Activated B cell treated with CpG ODN at 0.5 μM for 24 hours (primary cell): Measurements from ENCODE around the gene MYO10. TPM values are rescaled to one million over a fixed set of nuclear protein-coding genes. Genes with fewer than 3 reads are reported as not detected.
"Not testable (repeated sequence)": the region's sequence is repeated elsewhere in the genome, so short reads cannot be mapped to it uniquely, and the experiment has no call there.

Experiments used
- ATAC-seq: fragments of 200-7000 bp; cut with Tn5 transposase; one replicate; pipeline ENCODE4 v1.10.0; 2021; ENCODE audit warnings: low read depth, mild to moderate bottlenecking, moderate library complexity
- CTCF ChIA-PET: fragments of 350-600 bp; sonication (Branson Sonifier 250); formaldehyde crosslinking; loops from one replicate; lab custom pipeline; 2021; ENCODE audit warnings: antibody characterized with exemption; lab: Charles Lee
- POLR2A ChIA-PET: fragments of 350-600 bp; sonication (Branson Sonifier 250); formaldehyde crosslinking; loops from one replicate; lab custom pipeline; 2021; ENCODE audit warnings: antibody characterized with exemption; lab: Charles Lee
- DNase-seq: peaks from one replicate; pipeline ENCODE4 v3.0.0; 2022
- H3K27ac Mint-ChIP-seq: one replicate; pipeline ENCODE4 v1.8.0; 2020; ENCODE audit warnings: mixed read lengths
- H3K27me3 Mint-ChIP-seq: one replicate; pipeline ENCODE4 v1.8.0; 2021; ENCODE audit warnings: mixed read lengths
- H3K36me3 Mint-ChIP-seq: one replicate; pipeline ENCODE4 v1.8.0; 2021; ENCODE audit warnings: low read depth, mixed read lengths
- H3K4me1 Mint-ChIP-seq: one replicate; pipeline ENCODE4 v1.8.0; 2021; ENCODE audit warnings: mixed read lengths
- H3K4me3 Mint-ChIP-seq: one replicate; pipeline ENCODE4 v1.8.0; 2020; ENCODE audit warnings: mild to moderate bottlenecking, mixed read lengths
- H3K9me3 Mint-ChIP-seq: one replicate; pipeline ENCODE4 v1.8.0; 2020; ENCODE audit warnings: mixed read lengths
- intact Hi-C: fragments of 100-400 bp; cut with micrococcal nuclease; formaldehyde crosslinking; loops from one replicate; pipeline ENCODE4 v1.15.1; 2024
- total RNA-seq: library from RNA; stranded (reverse); gene quantifications from 2 replicates; pipeline ENCODE4 v1.2.3, GENCODE V29; 2022
- TF ChIP-seq, protein P1 (sequence below): fragments of 200-600 bp; IDR thresholded peaks from one replicate; pipeline ENCODE4 v1.8.0; 2022; ENCODE audit warnings: antibody characterized with exemption, mild to moderate bottlenecking

Gene MYO10
- total RNA-seq, 1 donor from 2014 or later: 0.13 TPM

DNA sequence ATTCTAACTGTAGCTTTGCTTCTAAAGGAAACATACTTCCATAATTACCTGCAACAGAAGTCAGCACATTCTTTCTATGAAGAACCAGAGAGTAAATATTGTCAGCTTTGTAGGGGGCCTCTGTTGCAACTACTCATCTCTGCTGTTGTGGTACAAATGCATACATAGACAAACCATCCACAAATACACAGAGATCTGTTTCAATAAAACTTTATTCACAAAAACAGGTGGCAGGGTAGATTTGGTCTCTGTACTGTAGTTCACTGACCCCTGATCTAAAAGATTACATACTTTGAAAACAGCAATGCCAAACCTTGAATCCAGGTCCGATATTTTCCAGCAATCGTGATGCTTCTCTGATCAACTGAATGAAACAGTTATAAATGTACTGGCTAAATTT is 274.4 kb downstream of the MYO10 start:
- H3K4me1 Mint-ChIP-seq: no peaks in the 10 kb centered on the region
- intact Hi-C loops: no loop called here
- H3K9me3 Mint-ChIP-seq: no peaks in the 10 kb centered on the region
- TF ChIP-seq, protein P1, sequence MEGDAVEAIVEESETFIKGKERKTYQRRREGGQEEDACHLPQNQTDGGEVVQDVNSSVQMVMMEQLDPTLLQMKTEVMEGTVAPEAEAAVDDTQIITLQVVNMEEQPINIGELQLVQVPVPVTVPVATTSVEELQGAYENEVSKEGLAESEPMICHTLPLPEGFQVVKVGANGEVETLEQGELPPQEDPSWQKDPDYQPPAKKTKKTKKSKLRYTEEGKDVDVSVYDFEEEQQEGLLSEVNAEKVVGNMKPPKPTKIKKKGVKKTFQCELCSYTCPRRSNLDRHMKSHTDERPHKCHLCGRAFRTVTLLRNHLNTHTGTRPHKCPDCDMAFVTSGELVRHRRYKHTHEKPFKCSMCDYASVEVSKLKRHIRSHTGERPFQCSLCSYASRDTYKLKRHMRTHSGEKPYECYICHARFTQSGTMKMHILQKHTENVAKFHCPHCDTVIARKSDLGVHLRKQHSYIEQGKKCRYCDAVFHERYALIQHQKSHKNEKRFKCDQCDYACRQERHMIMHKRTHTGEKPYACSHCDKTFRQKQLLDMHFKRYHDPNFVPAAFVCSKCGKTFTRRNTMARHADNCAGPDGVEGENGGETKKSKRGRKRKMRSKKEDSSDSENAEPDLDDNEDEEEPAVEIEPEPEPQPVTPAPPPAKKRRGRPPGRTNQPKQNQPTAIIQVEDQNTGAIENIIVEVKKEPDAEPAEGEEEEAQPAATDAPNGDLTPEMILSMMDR: no peak
- no peak for DNase-seq
- no peaks in the 10 kb centered on the region for H3K36me3 Mint-ChIP-seq
- no peak overlapping the region for H3K4me3 Mint-ChIP-seq
- ATAC-seq: no peak
- CTCF ChIA-PET: interaction anchor here (1.4 kb wide), 1 partner anchor 13 kb away, joined by 3 read pairs; no protein-coding TSS in a partner anchor
- POLR2A ChIA-PET: no interaction called here
- H3K27ac Mint-ChIP-seq: no peak overlapping the region
- H3K27me3 Mint-ChIP-seq: peaks cover 3% of the 10 kb centered on the region

DNA sequence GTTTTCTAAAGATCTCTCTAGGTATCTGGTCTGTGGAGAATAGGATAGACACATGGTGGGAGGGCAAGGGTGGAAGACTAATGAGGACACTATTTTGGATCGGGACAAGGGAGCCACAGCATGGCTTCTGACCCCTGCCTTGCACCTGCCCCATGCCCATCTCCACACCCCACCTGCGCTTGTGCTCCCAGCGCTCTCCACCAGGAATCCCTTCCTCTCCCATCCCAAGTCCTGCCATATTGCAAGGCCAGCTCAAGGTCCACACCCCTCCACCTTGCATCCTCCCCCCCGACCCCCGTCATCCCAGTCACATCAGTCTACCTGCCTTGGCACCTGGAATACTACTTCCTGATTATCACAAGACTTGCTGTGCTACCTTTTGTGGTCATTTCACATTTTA is 275.1 kb downstream of the MYO10 start:
- Mint-ChIP-seq H3K27me3 (peaks cover 3% of the 10 kb centered on the region), H3K27ac (no peak overlapping the region), H3K9me3 (no peaks in the 10 kb centered on the region), H3K36me3 (no peaks in the 10 kb centered on the region), H3K4me3 (no peak overlapping the region), H3K4me1 (no peaks in the 10 kb centered on the region)
- TF ChIP-seq, protein P1: no peak
- ChIA-PET CTCF (no interaction called here), POLR2A (no interaction called here)
- no peak for ATAC-seq
- DNase-seq: no peak
- intact Hi-C loops: no loop called here

DNA sequence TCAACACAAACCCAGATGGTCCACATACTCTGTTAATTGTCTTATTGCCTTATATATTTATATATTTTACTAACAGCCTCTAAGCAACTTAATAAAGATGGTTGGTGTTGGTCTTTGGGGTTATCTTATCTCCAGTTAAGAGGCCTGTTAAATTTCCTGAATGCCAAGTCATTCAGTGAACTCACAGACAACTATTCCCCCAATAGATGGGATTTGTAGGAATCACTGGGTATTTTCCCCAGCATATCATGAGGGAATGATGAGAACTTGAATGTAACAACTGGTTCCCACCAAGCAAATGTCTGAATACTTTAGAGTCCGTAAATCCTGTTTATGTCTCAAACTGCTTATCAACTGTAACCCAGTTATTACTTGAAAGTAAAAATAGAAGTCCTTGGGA is 276.6 kb downstream of the MYO10 start:
- Mint-ChIP-seq H3K27me3 (peaks cover 3% of the 10 kb centered on the region), H3K9me3 (no peaks in the 10 kb centered on the region), H3K4me3 (no peak overlapping the region), H3K27ac (no peak overlapping the region), H3K36me3 (no peaks in the 10 kb centered on the region), H3K4me1 (no peaks in the 10 kb centered on the region)
- TF ChIP-seq, protein P1: no peak
- ChIA-PET CTCF (no interaction called here), POLR2A (no interaction called here)
- DNase-seq: no peak
- intact Hi-C loops: no loop called here
- ATAC-seq: no peak

DNA sequence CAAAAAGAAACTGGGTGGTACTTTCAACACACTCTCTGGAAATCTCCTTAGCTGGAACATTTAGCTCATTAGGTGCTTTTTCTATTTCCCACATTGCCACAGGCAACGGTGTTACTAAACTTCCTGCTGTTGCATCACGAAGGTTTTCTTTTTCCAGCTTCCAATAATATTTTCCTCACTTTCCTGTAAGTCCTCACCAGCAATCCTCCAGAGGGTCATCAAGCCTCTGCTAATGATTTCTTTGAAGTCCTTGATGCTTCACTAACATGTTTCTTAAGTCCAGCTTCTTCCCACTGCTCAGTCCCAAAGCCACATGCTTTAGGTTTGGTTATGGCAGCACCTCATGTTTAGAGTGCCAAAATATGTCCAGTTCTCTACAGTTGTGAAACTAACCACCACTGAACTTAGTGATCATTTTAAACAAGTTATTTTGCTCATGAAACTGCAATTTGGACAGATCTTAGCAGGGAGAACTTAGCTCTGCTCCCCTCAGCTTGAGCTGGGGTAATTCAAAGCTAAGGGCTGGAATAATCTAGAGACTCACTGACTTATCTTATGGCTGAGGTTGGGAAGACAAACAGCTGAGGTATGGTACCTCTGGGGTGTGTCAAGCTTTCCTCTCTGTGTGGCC is 279.4 kb downstream of the MYO10 start:
- Mint-ChIP-seq H3K27ac (no peak overlapping the region), H3K9me3 (no peaks in the 10 kb centered on the region), H3K4me1 (no peaks in the 10 kb centered on the region), H3K36me3 (no peaks in the 10 kb centered on the region), H3K4me3 (no peak overlapping the region), H3K27me3 (peaks cover 3% of the 10 kb centered on the region)
- intact Hi-C loops: no loop called here
- ATAC-seq (no peak), DNase-seq (no peak)
- CTCF ChIA-PET: no interaction called here
- TF ChIP-seq, protein P1: no peak
- POLR2A ChIA-PET: no interaction called here

DNA sequence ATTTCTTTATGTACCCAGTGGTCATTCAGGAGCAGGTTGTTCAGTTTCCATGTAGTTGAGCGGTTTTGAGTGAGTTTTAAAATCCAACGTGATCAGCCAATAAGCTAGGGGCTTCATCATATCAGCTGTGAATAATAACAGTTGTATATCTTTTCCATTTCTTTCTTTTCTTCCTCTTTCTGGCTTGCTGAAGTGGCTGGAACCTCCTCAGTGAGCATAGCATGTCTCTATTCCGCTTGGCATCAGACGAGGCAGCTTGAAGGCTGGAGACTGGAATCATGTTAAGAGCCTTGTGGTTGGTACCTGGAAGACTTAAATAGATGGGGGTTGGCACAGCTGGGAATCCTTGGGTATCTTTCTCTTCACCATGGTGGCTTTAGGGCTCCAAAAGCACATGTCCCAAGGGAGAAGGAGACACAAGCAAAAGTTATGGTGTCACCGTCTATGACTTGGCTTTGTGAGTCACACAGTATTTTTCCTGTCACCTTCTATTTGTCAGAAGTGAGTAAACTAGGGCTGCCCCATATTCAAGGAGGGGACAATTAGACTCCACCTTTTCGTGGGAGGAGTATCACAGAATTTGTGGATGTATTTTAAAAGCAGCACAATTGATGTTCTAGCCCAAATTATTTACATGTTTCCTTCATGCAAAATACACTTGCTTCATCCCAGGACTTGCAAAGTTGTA is 281.3 kb downstream of the MYO10 start:
- Mint-ChIP-seq H3K4me3 (no peak overlapping the region), H3K36me3 (no peaks in the 10 kb centered on the region), H3K27ac (no peak overlapping the region), H3K27me3 (no peaks in the 10 kb centered on the region), H3K9me3 (no peaks in the 10 kb centered on the region), H3K4me1 (no peaks in the 10 kb centered on the region)
- TF ChIP-seq, protein P1: no peak
- ChIA-PET CTCF (no interaction called here), POLR2A (no interaction called here)
- intact Hi-C loops: no loop called here
- ATAC-seq: no peak
- DNase-seq: no peak

DNA sequence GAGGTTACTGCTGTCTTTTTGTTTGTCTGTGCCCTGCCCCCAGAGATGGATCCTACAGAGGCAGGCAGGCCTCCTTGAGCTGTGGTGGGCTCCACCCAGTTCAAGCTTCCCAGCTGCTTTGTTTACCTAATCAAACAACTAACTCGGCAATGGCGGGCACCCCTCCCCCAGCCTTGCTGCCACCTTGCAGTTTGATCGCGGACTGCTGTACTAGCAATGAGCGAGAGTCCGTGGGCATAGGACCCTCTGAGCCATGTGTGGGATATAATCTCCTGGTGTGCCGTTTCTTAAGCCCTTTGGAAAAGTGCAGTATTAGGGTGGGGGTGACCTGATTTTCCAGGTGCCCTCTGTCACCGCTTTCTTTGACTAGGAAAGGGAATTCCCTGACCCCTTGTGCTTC is 287.3 kb downstream of the MYO10 start:
- H3K36me3 Mint-ChIP-seq, POLR2A ChIA-PET, CTCF ChIA-PET, H3K27ac Mint-ChIP-seq, ATAC-seq, H3K4me3 Mint-ChIP-seq, intact Hi-C loops, H3K4me1 Mint-ChIP-seq, H3K27me3 Mint-ChIP-seq, DNase-seq, H3K9me3 Mint-ChIP-seq: not testable (repeated sequence)
